HFFc6 (cell line): Measurements from ENCODE around the gene CRYBA2. TPM values are rescaled to one million over a fixed set of nuclear protein-coding genes. Genes with fewer than 3 reads are reported as not detected.

Experiments
- DNase-seq: peaks from one replicate; pipeline ENCODE4 v3.0.0-alpha.2; 2018
- H3K27ac Mint-ChIP-seq: 2 replicates; pipeline ENCODE4 v1.8.0; 2020; ENCODE audit warnings: mild to moderate bottlenecking, mixed read lengths
- H3K27me3 Mint-ChIP-seq: 2 replicates; pipeline ENCODE4 v1.8.0; 2021; ENCODE audit warnings: mild to moderate bottlenecking, moderate library complexity, mixed read lengths; ENCODE audit not compliant: insufficient read depth
- H3K36me3 Mint-ChIP-seq: 2 replicates; pipeline ENCODE4 v1.8.0; 2021; ENCODE audit warnings: low read depth, mixed read lengths
- H3K4me1 Mint-ChIP-seq: 2 replicates; pipeline ENCODE4 v1.8.0; 2020; ENCODE audit warnings: low read depth, mixed read lengths
- H3K4me3 Mint-ChIP-seq: 2 replicates; pipeline ENCODE4 v1.8.0; 2020; ENCODE audit warnings: mild to moderate bottlenecking, moderate library complexity, mixed read lengths
- H3K9me3 Mint-ChIP-seq: 2 replicates; pipeline ENCODE4 v1.8.0; 2020; ENCODE audit warnings: mild to moderate bottlenecking, mixed read lengths
- microRNA-seq: library from miRNA; unstranded; fragments of <30 nt; microRNA quantifications from one replicate; pipeline ENCODE4, GENCODE V29; 2019
- total RNA-seq, 6 experiments: library from RNA; stranded (reverse); fragmentation: NEBNext Ultra II Directional; extraction: Animal tissue kit (Norgen Biotek cat#: 25700); gene quantifications; 2 replicates in 1 of 6; 3 replicates in 5 of 6; pipeline ENCODE4 v1.2.3, GENCODE V29; 2021
- TF ChIP-seq, protein P1 (sequence below): fragments of 200-600 bp; sonication (generic); IDR thresholded peaks from 2 replicates; pipeline ENCODE4 v1.5.0; 2021; ENCODE audit warnings: antibody characterized with exemption, mild to moderate bottlenecking

CRYBA2 gene
- total RNA-seq, 6 experiments from 2014 or later = not detected

DNA sequence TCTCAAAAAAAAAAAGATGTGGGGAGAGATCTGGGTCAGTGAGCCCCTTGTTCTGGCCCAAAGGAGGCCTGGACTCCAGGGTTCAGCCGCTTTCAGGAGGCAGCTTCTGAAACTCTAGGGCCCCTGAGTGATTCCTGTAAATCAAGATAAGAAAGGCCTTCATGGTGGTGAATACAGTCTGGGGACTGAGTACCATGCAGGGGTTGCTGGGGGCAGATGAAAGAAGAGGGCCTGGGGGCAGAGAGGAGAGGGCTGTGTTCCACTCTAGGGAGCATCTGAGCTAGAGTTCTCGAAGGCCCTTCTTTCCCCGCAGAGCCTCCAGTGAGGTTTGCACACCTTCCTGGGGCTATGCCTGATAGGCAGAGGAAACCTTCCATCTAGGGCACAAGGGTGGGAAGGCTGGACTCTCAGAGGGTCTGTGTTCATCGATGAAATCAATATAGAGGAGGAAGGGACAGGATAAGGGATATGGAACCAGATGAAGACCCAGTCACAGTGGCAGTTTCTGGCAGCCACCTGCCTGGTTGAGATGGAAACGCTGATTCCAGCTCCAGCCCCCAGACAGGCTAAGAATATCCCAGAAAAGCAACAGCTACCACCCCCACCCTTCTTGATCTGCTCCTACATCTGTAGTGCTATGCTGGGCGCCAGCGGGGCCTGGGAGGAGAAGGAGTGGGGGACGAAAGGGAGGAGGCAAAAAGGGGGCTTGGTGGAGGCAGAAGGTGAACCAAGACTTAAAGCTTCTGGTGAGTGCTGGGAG, 38.5 kb downstream of the CRYBA2 start:
- Mint-ChIP-seq H3K27ac (no peak overlapping the region), H3K27me3 (peaks cover 62% of the 10 kb centered on the region), H3K4me3 (no peak overlapping the region), H3K36me3 (no peaks in the 10 kb centered on the region), H3K4me1 (no peaks in the 10 kb centered on the region), H3K9me3 (no peaks in the 10 kb centered on the region)
- DNase-seq = no peak
- TF ChIP-seq, protein P1, sequence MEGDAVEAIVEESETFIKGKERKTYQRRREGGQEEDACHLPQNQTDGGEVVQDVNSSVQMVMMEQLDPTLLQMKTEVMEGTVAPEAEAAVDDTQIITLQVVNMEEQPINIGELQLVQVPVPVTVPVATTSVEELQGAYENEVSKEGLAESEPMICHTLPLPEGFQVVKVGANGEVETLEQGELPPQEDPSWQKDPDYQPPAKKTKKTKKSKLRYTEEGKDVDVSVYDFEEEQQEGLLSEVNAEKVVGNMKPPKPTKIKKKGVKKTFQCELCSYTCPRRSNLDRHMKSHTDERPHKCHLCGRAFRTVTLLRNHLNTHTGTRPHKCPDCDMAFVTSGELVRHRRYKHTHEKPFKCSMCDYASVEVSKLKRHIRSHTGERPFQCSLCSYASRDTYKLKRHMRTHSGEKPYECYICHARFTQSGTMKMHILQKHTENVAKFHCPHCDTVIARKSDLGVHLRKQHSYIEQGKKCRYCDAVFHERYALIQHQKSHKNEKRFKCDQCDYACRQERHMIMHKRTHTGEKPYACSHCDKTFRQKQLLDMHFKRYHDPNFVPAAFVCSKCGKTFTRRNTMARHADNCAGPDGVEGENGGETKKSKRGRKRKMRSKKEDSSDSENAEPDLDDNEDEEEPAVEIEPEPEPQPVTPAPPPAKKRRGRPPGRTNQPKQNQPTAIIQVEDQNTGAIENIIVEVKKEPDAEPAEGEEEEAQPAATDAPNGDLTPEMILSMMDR = no peak

DNA sequence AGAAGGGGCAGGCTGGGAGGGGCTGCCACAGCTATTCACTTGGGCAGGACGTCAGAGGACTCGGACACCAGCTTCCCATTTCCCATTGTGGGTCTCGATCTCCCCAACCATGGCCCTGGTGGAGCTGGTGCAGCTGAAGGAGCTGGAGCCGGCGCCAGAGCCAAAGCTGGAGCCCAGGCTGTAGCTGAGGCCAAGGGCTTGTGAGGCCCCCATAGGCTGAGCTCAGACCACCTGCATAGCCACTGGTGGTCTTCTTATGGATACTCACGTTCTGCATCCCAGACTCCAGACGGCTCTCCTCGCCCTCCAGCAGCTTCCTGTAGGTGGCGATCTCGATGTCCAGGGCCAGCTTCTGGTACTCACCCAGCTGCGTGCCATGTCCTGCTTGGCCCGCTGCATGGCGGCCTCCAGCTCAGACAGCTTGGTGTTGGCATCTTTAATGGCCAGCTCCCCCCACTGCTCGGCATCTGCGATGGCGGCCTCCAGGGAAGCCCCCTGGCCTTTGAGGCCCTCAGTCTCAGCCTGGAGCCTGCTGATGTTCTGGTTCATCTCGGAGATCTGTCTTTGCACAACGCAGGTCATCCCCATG, 39.8 kb downstream of the CRYBA2 start:
- H3K9me3 Mint-ChIP-seq = no peaks in the 10 kb centered on the region
- no peak overlapping the region for H3K4me3 Mint-ChIP-seq
- TF ChIP-seq, protein P1 = peak; percentile 36; the same call in 1 of the 2 replicates
- H3K27ac Mint-ChIP-seq = no peak overlapping the region
- H3K27me3 Mint-ChIP-seq = peaks cover 65% of the 10 kb centered on the region
- H3K4me1 Mint-ChIP-seq = no peaks in the 10 kb centered on the region
- H3K36me3 Mint-ChIP-seq = no peaks in the 10 kb centered on the region
- DNase-seq = no peak

DNA sequence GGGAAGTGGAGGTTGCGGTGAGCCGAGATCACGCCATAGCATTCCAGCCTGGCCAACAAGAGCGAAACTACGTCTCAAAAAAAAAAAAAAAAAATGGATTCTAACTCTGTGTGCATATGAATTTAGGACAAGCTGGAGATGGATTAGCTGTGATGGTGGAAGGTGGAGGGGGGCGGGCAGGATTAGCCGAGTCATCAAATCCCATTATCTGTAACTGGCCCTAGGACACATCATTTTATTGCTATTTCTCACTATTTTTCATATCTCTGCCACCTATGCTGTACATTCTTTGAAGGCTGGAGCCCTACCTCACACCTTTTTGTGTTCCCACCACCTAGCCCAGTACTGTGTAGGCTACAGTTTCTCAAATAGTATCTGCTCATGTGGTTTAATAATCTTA, 41.1 kb downstream of the CRYBA2 start:
- Mint-ChIP-seq H3K4me1 (no peaks in the 10 kb centered on the region), H3K27ac (no peak overlapping the region), H3K4me3 (no peak overlapping the region), H3K9me3 (no peaks in the 10 kb centered on the region), H3K36me3 (no peaks in the 10 kb centered on the region), H3K27me3 (peaks cover 56% of the 10 kb centered on the region)
- no peak for DNase-seq
- TF ChIP-seq, protein P1 = no peak

DNA sequence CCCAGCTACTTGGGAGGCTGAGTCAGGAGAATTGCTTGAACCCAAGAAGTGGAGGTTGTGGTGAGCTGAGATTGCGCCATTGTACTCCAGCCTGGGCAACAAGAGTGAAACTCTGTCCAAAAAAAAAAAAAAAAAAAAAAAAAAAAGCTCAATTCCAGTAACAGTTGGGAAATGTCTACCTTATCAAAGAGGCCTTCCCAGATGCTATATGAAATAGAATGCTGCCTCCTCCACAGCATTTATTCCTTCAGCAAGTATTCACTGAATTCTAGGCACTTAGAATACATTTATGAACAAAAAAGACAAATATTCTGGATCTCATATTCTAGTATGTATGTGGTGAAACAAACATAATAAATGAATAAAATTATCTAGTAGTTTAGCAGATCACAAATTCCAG, 46.6 kb downstream of the CRYBA2 start:
- Mint-ChIP-seq H3K4me3 (no peak overlapping the region), H3K27me3 (peaks cover 50% of the 10 kb centered on the region), H3K27ac (no peak overlapping the region), H3K4me1 (no peaks in the 10 kb centered on the region), H3K36me3 (no peaks in the 10 kb centered on the region), H3K9me3 (no peaks in the 10 kb centered on the region)
- no peak for DNase-seq
- TF ChIP-seq, protein P1 = no peak

DNA sequence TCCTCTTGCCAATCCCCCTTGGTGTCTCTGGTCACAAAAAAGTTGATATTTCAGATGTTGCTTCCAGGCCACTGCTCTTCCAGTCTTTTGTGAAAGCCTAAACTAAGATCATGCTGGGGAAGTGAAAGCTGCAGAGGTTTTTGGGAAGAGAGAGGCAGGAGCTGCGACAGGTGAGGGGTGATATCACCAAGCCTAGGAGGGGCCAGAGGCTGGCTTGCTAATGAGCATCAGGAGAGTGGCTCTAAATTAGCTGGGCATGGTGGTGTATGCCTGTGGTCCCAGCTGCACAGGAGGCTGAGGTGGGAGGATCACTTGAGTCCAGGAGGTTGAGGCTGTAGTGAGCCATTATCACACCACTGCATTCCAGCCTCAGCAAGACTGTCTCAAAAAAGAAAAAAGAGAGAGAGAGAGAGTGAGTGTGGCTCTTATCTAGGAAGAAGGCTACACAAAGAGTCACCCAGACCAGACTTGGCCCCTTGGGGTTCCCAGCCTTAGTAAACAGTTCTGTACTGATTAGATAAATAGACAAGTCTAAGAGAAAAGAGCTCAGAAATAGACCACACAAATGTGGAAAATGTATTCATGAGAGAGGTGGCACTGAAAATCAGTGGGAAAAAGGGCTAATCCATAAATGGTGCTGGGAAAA, 48.3 kb downstream of the CRYBA2 start:
- Mint-ChIP-seq H3K36me3 (no peaks in the 10 kb centered on the region), H3K4me1 (no peaks in the 10 kb centered on the region), H3K27ac (no peak overlapping the region), H3K4me3 (no peak overlapping the region), H3K27me3 (peaks cover 38% of the 10 kb centered on the region), H3K9me3 (no peaks in the 10 kb centered on the region)
- DNase-seq = no peak
- TF ChIP-seq, protein P1 = no peak

Small RNA genes lying within 50 kb of the gene (microRNA-seq; reads per million reads assigned to microRNA genes)
- gene MIR375 = 3.9 reads per million

Other genes starting within 250 kb of the CRYBA2 start
- under 1 TPM in 4 of 6 experiments, not detected in 2; 0.18 to 0.26 (median 0.21) TPM for gene CYP27A1, start 211.3 kb downstream of the CRYBA2 start, total RNA-seq
- not detected for gene PRKAG3, start 161.6 kb downstream of the CRYBA2 start, total RNA-seq
- gene WNT6, start 133.6 kb downstream of the CRYBA2 start, total RNA-seq = not detected
- not detected for gene WNT10A, start 112.6 kb downstream of the CRYBA2 start, total RNA-seq
- under 1 TPM in 4 of 6 experiments, not detected in 2; 0.07 to 0.15 (median 0.08) TPM for gene CDK5R2, start 33.8 kb downstream of the CRYBA2 start, total RNA-seq
- gene FEV, start 8.2 kb downstream of the CRYBA2 start, total RNA-seq = not detected
- not detected for gene CFAP65, start 48.1 kb upstream of the CRYBA2 start, total RNA-seq
- gene IHH, start 67.5 kb upstream of the CRYBA2 start, total RNA-seq = not detected
- 10 to 100 TPM; 12.0 to 16.6 (median 14.1) TPM for gene NHEJ1, start 167.4 kb upstream of the CRYBA2 start, total RNA-seq
- gene SLC23A3, start 176.6 kb upstream of the CRYBA2 start, total RNA-seq = 1 to 10 TPM in 2 of 6 experiments, under 1 TPM in 4; 0.36 to 1.5 (median 0.88) TPM
- gene CNPPD1, start 183.5 kb upstream of the CRYBA2 start, total RNA-seq = 10 to 100 TPM; 37.9 to 46.2 (median 42.2) TPM
- gene RETREG2, start 184.9 kb upstream of the CRYBA2 start, total RNA-seq = 100 to 1,000 TPM in 1 of 6 experiments, 10 to 100 TPM in 5; 77.3 to 102 (median 85.5) TPM
- 10 to 100 TPM; 28.8 to 39.6 (median 33.1) TPM for gene ZFAND2B, start 213.4 kb upstream of the CRYBA2 start, total RNA-seq
- 10 to 100 TPM; 12.5 to 16.5 (median 13.9) TPM for gene ABCB6, start 225.5 kb upstream of the CRYBA2 start, total RNA-seq
- gene ATG9A, start 236.2 kb upstream of the CRYBA2 start, total RNA-seq = 10 to 100 TPM; 50.5 to 58.8 (median 52.5) TPM
- 10 to 100 TPM; 11.7 to 18.9 (median 15.4) TPM for gene ANKZF1, start 236.4 kb upstream of the CRYBA2 start, total RNA-seq